DOHH2 (cell line): ENCODE results near the gene PSMD3.

Source experiments
- CTCF ChIP-seq: fragments of 200-600 bp; sonication (generic); IDR thresholded peaks from one replicate; pipeline ENCODE4 v1.5.1; 2014; ENCODE audit warnings: antibody characterized with exemption, mild to moderate bottlenecking, low read depth, low read length; ENCODE audit not compliant: poor library complexity, severe bottlenecking
- EZH2phosphoT487 ChIP-seq: fragments of 200-600 bp; sonication (generic); IDR thresholded peaks from 2 replicates; pipeline ENCODE4 v1.6.1; 2017; ENCODE audit warnings: borderline replicate concordance, mild to moderate bottlenecking, antibody characterized with exemption, low read length, moderate library complexity, mixed read lengths

DNA sequence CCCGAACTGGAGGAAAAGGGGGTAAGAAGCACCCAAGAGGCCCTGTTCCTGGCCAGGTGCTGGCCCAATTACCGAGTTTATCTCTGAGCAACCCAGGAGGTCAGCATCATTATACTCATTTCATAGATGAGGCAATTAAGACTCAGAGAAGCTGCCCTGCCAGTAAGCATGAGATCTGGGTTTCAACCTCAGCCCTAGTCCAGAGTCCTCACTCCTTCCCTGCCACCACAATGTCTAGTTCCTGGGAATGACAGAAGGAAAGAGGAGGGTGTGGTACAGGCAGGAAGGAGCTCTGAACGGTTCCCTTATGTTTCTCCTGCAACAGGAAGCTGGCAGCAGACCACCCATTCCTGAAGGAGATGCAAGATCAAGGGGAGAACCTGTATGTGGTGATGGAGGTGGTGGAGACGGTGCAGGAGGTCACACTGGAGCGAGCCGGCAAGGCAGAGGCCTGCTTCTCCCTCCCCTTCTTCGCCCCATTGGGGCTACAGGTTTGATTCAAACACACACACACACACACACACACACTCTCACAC is 10.4 kb upstream of the PSMD3 start:
- TF ChIP-seq EZH2phosphoT487 (no peak), CTCF (no peak)
